GM19025 (cell line): ENCODE measurements around the gene SURF6.
"Not testable (repeated sequence)": the region's sequence is repeated elsewhere in the genome, so short reads cannot be mapped to it uniquely, and the experiment has no call there.

Source experiments
- ATAC-seq: cut with Tn5 transposase; IDR thresholded peaks from one replicate; pipeline ENCODE4 v1.9.1; 2021; ENCODE audit warnings: mild to moderate bottlenecking, low read depth, moderate library complexity; ENCODE audit not compliant: unreplicated experiment

Gene SURF6

DNA sequence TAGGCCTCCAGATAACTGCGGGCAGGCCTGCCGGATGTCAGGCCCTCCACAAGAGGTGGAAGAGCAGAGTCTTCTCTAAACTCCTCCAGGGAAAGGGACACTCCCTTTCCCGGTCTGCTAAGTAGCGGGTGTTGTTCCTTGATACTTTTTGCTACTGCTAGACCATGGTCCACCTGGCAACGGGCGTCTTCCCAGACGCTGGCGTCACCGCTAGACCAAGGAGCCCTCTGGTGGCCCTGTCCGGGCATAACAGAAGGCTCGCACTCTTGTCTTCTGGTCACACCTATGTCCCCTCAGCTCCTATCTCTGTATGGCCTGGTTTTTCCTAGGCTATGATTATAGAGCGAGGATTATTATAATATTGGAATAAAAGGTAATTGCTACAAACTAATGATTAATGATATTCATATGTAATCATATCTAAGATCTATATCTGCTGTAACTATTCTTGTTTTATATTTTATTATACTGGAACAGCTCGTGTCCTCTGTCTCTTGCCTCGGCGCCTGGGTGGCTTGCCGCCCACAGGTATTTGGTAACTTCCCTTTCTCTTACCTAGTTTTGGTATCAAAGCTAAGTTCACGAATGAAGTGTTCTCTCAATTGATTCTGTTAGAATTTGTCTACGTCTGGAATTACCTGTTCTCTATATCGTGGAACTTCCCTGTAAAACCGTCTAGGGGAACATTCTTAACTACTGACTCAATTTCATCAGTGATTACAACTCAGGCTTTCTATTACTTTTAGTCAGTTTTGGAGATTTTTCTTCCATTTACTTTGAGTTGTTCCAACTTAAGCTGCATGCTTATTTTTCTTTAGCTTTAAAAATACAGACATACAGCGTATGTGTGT, 6.5 kb downstream of the SURF6 start:
- ATAC-seq = not testable (repeated sequence)

DNA sequence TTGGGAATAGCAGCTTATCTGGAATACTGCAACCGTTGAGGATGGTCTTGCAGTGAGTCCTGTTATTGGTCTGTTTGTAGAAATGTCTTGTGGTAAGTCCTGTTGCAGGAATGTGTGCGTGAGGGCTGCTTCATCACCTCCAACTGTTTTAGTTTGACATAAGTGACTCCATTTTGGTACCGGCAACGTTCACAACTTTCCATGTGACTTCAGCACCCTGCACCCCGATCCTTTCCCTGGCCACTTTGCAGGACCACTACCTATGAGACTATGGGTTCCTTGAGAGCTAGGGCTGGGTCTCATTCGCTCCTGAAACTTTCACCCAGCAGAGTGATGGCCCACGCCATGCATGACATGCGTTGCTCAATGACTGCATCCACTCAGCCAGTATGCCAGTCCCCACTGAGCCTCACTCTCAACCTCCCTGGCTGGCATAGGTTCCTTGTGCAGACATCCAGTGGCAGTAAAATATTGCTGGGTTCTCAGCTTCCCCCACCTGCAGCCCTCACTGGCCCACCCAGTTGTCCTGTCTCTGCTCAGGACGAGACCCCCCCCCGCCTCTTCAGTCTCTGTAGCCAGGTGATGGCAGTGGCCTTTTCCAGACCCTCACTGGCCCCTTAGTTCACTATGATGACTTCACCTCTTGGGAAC, 8.0 kb downstream of the SURF6 start:
- ATAC-seq = no peak

DNA sequence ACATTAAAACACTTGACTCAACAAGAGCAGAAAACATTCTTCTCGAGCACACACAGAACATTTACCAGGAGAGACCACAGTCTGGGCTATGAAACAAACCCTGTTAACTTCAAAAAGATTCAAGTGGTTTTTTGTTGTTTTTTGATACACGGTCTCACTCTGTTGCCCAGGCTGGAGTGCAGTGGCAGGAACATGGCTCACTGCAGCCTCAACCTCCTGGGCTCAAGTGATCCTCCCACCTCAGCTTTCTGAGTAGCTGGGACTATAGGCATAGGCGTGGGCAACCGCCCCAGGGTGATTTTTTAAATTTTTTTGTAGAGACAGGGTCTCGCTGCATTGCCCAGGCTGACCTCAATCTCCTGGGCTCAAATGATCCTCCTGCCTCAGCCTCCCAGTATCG, 9.0 kb downstream of the SURF6 start:
- ATAC-seq = not testable (repeated sequence)

DNA sequence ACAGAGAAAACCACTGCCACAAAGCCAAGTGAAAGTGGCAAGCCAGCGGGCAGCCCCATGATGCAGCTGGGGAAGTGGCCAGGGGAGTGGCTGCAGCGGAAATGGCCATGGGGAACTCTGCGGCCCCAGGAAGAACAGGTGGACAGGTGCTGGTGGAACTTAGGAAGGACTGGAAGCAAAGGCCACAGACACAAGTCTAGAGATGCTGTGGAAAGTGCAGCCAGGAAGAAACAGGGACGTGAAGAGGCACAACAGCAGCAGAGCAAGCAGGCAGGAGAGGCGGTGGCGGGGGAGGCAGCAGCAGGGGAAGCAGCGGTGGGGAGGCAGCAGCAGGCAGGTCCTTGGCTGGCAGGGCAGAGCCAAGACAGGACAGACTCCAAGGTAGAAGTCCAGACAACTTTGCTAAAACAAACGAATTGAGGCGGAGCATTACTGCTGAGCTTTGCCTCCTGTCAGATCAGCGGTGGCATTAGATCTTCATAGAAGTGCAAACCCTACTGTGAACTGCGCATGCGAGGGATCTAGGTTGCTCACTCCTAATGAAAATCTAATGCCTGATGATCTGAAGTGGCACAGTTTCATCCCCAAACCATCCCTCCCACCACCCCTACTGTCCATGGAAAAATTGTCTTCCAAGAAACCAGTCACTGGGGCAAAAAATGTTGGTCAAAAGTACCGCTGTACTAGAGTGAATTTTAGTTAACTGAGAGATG, 11.8 kb downstream of the SURF6 start:
- no peak for ATAC-seq

DNA sequence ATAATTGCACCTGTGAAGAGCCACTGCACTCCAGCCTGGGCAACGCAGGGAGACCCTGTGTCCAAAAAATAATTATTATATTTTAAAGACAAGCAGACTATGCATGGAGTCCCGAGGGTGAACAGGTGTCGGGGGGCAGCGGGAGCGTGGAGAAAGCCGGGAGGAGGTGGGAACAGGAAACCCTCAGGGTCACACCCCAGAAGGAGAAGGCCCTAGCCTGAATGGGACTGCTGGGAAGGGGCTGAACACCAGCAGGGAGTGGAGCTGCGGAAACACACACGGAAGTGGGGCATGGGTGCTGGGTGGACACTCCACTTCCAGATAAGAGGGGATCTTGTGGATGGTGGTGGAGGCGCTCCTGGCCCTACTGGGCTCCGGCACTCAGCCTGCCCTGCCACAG, 12.8 kb downstream of the SURF6 start:
- ATAC-seq = no peak

DNA sequence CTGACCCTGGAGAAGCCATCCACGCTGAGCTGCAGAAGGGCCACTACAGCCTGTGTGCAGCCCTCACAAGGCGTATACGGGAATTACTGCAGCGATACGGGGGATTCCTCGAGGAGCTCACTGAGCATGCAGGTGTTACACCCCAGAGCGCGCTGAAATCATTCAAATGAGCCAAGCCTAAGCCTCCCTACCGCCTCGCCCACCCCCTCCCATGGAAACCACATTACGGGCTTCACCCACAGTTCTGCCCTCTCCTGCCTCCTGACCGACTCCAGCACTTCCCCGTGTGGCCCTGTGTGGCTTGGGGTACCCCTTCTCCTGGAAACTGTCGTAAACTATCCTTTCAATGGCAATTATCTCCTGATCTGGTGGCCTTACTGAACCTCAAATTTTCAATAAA, 13.3 kb downstream of the SURF6 start:
- ATAC-seq = no peak

DNA sequence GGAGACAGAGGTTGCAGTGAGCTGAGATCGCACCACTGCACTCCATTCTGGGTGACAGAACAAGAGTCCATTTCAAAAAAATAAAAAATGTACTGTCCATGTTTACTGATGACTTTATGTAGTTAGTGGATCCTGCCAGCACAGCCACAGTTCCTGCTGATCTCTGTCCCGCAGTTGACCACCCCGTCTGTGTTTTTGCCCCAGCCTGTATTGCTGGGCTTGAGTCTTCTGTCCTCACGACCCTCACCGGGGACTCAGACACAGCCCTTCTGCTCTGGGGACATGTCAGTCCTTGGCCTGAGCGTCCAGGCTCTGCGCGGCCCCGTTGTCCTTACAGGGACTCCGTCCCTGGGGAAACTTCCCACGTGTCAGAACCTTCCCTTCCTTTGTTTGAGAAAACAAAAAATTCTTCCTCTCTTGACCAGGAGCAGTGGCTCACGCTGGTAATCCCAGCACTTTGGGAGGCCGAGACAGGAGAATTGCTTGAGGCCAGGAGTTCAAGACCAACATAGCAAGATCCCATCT, 14.5 kb downstream of the SURF6 start:
- no peak for ATAC-seq

DNA sequence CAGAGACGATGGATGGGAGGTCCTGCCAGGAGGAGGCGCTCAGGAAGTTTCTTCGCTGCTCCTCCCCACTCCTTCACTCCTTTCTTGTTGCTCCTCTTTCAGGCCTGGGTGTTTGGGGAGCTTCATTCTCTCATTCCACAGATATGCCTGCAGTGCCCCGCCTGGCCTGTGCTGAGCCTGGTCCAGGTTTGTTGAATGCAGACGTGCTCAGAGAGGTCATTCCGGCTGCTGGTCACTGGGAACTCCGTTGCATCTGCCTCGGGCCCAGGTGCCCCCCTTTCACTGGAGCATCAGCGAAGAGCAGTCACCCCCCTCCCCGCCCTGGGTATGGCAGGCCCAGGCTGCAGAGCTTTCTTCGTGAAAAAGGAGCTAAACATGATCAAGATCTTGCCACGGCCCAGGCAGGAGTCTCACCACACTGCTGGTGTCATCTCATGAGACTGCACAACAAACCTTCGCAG, 15.5 kb downstream of the SURF6 start:
- ATAC-seq = no peak

DNA sequence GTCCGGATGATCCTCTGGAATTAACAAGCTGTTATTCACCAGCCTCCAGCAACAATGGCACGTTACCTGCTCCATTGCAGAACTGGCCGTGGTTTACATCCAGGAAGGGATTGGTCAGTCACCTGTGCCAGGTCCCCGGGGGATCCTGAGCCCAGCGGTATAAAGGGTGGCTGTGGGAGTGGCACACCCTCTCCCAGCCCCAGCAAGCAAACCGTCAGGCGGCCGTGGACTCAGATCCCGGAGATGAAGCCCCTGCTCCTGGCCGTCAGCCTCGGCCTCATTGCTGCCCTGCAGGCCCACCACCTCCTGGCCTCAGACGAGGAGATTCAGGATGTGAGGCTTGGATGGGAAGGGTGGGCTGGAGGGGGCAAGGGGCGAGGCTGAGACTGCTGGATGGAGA, 18.4 kb downstream of the SURF6 start:
- ATAC-seq = not testable (repeated sequence)

DNA sequence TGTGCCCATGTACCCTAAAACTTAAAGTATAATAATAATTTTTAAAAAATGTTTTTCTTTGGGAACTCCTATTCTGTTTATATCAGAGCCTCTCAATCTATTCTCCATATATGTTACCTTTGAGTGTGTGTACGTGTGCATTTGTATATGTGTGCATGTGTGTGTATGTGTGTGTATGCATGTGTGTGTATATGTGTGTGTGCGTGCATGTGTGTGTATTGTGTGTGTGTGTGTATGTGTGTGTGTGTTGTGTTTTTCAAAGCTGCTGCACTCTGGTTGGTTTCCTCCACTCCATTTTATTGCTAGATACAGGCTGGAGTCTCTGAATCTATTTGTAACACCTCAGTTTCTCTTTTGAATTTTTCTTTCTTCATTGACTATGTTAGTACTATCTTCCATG, 20.0 kb downstream of the SURF6 start:
- ATAC-seq = no peak

DNA sequence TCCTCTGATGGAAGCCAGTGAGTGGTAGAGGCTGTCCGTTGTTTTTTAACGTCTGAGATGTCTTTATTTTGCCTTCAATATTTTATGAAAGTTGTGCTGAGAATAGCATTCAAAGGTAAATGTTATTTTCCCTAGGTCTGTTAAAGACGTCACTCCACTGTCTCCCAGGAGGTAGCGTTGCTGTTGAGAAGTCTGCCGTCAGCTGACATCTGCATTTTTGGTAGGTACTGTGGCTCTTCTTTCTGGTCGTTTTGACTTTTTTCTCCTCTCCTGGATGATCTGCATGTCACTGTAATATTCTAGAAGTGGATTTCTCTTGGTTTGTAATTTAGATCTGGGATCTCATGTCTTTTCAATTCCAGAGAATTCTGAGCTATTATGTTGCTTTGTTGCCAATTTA, 26.4 kb downstream of the SURF6 start:
- no peak for ATAC-seq

DNA sequence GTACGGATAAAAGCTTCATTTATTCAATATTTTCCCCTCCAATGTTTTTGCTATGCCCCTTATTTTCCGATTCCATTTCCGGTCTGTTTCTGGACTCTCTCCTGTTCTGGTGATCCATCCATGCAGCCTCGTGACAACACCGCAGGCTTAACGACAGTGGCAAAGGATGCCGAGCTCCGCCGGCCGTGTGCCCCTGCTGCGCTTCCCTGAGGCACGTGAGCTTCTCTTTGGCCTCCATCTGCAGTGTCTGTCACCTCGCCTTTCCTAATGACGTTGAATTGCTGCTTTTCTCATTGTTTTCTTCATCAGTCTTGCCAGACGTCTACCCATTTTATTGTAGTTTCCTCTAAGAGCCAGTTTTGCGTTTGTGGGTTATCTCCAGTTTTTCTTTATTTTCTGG, 28.7 kb downstream of the SURF6 start:
- no peak for ATAC-seq

DNA sequence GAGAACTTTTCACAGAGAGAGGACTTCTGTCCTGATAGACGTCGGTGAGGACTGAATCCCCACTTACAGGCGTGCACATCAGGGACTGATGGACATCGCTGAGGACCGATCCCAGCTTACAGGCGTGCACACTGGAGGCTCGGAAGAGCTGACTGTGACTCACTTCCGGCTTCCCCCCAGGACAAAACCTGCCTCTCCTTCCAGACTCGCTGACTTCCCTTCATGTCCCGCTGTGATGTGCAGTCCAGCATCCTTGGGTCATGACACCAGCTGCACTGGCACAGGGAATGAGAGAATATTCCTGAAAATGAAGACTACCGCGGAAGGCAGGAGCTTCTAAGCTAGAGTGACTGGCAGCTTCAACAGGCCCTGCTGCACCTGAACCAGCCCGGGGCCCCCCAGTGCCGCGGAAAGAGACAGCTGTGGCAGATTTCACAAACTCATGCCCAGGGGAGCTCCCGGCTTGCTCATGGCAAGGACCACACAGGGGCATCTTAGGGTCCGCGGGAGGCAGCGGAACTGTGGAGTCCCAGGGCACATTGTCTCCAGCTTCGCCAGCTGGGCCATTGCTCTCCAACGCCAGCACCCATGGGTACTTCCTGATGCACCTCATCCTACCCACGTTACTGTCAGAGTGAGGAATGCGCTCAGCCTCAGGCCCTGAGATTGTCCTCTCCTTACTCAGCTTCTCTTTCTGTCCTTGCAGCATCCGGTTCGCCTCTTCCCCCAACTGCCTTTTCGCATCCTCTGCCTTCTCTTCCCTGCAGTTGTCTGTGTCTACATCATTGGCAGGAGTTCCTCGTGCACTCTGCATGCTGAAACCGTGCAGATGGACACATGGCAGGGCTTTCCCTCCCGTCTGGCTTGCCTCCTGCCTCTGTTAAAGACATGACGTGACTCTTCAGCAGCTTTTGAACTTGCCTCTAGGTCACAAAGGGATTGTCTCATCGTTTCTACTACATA, 29.5 kb downstream of the SURF6 start:
- ATAC-seq = no peak

DNA sequence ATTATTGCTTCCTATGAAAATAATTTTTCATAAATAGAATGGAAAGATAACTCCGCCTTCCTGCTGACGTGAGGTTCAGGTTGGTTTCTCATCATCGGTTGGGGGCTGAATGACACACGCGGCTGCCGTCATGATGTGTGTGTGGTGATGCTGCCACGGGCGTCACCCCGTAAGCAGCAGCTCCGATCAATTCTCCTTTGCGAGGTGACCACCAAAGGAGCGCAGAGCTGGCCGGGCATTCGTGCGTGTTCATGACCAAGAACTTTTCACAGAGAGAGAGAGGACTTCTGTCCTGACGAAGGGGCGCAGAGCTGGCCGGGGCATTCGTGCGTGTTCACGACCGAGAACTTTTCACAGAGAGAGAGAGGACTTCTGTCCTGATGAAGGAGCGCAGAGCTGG, 30.3 kb downstream of the SURF6 start:
- no peak for ATAC-seq

DNA sequence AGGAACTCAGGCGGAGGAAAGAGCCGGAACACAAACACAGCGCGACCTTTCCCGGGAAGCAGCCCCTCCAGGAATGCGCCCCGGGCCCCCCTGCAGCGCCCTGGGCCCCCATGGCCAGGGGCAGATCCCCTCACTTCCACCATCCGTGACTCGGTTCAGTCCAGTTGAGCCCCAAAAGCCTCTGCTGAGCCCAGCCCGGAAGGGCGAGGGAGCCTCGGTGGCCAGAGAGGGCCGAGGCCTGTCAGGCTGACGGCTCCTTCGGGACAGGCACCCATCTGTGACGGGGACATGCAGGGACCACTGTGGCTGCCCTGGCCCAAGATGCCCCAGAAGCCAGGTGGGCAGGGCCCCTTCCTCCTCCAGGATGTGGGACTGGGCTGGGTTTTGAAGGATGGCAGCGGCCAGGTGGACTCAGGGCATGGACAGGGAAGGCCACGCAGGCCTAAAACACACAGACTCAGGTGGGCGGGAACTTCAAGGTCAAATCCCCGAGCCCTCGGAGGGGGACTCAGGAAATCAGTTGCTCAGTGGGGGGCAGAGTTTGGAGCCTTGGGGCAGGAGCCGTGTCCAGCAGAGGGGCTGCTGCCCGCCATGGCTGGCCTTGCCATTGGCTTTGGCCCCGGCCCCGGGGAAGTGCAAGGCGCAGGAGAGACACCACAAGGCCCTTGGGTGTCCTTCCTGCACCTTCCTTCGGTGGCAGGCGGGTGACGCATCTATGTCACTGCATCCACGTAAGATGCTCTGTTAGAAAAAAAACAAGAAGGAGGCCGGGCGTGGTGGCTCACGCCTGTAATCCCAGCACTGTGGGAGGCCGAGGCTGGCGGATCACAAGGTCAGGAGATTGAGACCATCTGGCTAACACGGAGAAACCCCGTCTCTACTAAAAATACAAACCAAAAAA, 31.3 kb downstream of the SURF6 start:
- no peak for ATAC-seq

DNA sequence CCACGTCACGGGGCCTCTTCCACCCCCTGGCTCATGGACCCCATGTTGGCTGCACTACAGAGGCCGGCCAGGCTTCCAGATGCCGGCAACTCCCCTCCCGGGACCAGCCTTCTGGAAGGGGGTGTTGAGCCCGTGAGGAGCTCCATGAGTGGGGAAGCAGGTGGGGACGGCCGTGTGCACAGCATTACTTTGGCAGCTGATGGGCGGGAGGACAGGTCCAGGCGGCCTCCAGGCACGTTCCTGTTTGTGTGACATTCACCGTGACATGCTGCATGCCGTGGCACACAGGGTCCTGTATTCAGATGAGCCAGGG, 31.9 kb downstream of the SURF6 start:
- no peak for ATAC-seq

DNA sequence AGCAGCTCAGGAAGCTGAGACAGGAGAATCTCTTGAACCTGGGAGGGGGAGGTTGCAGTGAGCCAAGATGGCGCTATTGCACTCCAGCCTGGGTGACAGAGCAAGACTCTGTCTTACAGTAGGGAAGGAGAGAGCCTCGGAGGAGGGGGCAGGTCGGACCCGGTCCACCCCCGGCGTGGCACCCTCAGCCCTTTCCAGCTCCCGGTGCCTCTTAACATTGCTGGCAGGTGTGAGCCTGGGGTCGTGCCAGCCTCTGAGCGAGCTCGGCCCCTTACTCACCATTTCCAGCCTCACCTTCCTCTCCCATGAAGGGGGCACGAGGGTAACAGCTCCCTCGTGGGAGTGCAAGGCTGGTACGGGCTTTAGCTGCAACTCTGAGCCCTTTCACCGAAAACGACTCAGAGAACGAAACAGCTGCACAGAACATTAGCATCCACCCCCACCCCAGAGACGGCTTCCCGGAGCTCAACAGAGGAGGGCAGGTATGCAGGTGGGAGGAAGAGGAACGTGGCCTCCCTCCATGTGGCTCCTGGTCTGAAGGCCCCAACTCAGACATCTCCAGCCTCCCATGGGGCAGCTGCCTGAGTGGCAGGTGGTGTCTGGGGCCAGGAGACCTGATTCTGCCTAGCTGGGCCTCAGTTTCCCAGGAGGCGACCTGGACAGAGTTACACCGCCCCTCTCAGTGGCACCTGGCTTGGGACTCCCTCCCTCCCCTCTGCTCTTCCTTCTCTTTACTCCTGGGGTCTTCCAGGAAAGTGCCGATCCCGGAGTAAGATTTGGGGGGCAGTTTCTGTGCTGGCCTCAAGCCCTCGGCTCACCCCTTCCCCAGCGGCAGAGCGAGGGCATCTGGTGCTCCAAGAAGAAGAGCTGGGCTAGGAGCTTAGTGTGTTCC, 32.5 kb downstream of the SURF6 start:
- no peak for ATAC-seq
